OCI-LY1 (cell line): ENCODE results near the gene SPATA13.

Source experiments
- H2AFZ ChIP-seq: fragments of 200-600 bp; sonication (generic), shearing (Covaris generic); 2 replicates; pipeline ENCODE4 v1.6.0; 2014; ENCODE audit warnings: antibody characterized with exemption, mild to moderate bottlenecking, low read length
- H3F3A ChIP-seq: fragments of 200-600 bp; sonication (generic), shearing (Covaris generic); 2 replicates; pipeline ENCODE4 v1.6.0; 2014; ENCODE audit warnings: mild to moderate bottlenecking, antibody characterized with exemption, low read length, moderate library complexity; ENCODE audit not compliant: insufficient read depth
- H3K27ac ChIP-seq: fragments of 200-600 bp; sonication (generic); 2 replicates; pipeline ENCODE4 v1.5.1; 2014; ENCODE audit warnings: low read length, mixed run types, mild to moderate bottlenecking, low read depth; ENCODE audit not compliant: poor library complexity, severe bottlenecking
- H3K27me3 ChIP-seq: fragments of 200-600 bp; sonication (generic); 2 replicates; pipeline ENCODE4 v1.6.0; 2014; ENCODE audit warnings: antibody characterized with exemption, mild to moderate bottlenecking, low read length, moderate library complexity; ENCODE audit not compliant: insufficient read depth
- H3K36me3 ChIP-seq: fragments of 200-600 bp; sonication (generic); 2 replicates; pipeline ENCODE4 v1.6.1; 2014; ENCODE audit warnings: mild to moderate bottlenecking, antibody characterized with exemption, low read length, moderate library complexity, mixed read lengths; ENCODE audit not compliant: insufficient read depth
- H3K4me1 ChIP-seq: fragments of 200-600 bp; sonication (generic); 2 replicates; pipeline ENCODE4 v1.5.1; 2014; ENCODE audit warnings: mild to moderate bottlenecking, low read length, moderate library complexity; ENCODE audit not compliant: insufficient read depth, severe bottlenecking
- H3K4me2 ChIP-seq: fragments of 200-600 bp; sonication (generic), shearing (Covaris generic); 2 replicates; pipeline ENCODE4 v1.6.1; 2014; ENCODE audit warnings: low read length
- H3K4me3 ChIP-seq: fragments of 200-600 bp; sonication (generic); 2 replicates; pipeline ENCODE4 v1.5.1; 2014; ENCODE audit warnings: low read length, low read depth, mild to moderate bottlenecking, mixed read lengths; ENCODE audit not compliant: poor library complexity, severe bottlenecking
- H3K79me2 ChIP-seq: fragments of 200-600 bp; shearing (Covaris generic); 2 replicates; pipeline ENCODE4 v1.6.1; 2016; ENCODE audit warnings: mixed run types, low read length, mixed read lengths; ENCODE audit not compliant: insufficient read depth
- H3K9ac ChIP-seq: fragments of 200-600 bp; sonication (generic), shearing (Covaris generic); 2 replicates; pipeline ENCODE4 v1.6.1; 2014; ENCODE audit warnings: mild to moderate bottlenecking, low read length, mixed read lengths
- H3K9me2 ChIP-seq: fragments of 200-600 bp; sonication (generic), shearing (Covaris generic); 2 replicates; pipeline ENCODE4 v1.6.1; 2014; ENCODE audit warnings: low read depth, mild to moderate bottlenecking, low read length, mixed read lengths
- H3K9me3 ChIP-seq: fragments of 200-600 bp; shearing (Covaris generic); 2 replicates; pipeline ENCODE4 v1.6.1; 2014; ENCODE audit warnings: low read length, mixed read lengths
- H4K20me1 ChIP-seq: fragments of 200-600 bp; sonication (generic), shearing (Covaris generic); 2 replicates; pipeline ENCODE4 v1.6.0; 2016; ENCODE audit warnings: mild to moderate bottlenecking, low read length; ENCODE audit not compliant: insufficient read depth
- EZH2 ChIP-seq: fragments of 200-600 bp; sonication (generic), shearing (Covaris generic); IDR thresholded peaks from 2 replicates; pipeline ENCODE4 v1.8.0; 2017; ENCODE audit warnings: borderline replicate concordance, mixed run types, mild to moderate bottlenecking, antibody characterized with exemption, low read length, moderate library complexity, mixed read lengths
- TF ChIP-seq, protein P1 (sequence below): fragments of 200-600 bp; sonication (generic), shearing (Covaris generic); IDR thresholded peaks from 2 replicates; pipeline ENCODE4 v1.5.1; 2017; ENCODE audit warnings: mild to moderate bottlenecking, antibody characterized with exemption, low read length, moderate library complexity, mixed read lengths

SPATA13 gene

DNA sequence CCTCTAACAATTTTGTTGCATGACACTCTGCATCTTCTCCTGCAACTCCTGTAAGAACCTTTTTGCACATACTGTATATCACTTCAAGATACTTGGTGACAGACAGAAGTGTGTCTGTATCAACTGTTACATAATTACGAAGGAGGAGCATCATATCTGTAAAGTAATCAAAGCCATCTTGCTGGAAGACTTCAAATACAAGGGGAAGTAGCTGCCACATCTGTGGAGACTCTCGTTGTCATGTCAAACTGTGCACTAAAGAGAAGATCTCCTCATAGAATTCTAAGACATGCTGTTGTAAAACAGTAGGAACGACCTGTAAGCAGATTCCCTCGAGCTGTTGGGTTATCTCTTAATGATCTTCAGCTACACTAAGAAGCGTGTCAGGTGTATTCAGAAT lies 38.0 kb upstream of the SPATA13 start:
- H3K27ac ChIP-seq, result no peak overlapping the region
- H3K27me3 ChIP-seq, result no peaks in the 10 kb centered on the region
- TF ChIP-seq, protein P1, sequence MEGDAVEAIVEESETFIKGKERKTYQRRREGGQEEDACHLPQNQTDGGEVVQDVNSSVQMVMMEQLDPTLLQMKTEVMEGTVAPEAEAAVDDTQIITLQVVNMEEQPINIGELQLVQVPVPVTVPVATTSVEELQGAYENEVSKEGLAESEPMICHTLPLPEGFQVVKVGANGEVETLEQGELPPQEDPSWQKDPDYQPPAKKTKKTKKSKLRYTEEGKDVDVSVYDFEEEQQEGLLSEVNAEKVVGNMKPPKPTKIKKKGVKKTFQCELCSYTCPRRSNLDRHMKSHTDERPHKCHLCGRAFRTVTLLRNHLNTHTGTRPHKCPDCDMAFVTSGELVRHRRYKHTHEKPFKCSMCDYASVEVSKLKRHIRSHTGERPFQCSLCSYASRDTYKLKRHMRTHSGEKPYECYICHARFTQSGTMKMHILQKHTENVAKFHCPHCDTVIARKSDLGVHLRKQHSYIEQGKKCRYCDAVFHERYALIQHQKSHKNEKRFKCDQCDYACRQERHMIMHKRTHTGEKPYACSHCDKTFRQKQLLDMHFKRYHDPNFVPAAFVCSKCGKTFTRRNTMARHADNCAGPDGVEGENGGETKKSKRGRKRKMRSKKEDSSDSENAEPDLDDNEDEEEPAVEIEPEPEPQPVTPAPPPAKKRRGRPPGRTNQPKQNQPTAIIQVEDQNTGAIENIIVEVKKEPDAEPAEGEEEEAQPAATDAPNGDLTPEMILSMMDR, result no peak
- no peak for TF ChIP-seq EZH2
- H3F3A ChIP-seq, result no peaks in the 10 kb centered on the region
- no peak overlapping the region for H3K4me3 ChIP-seq
- H3K36me3 ChIP-seq, result no peaks in the 10 kb centered on the region
- H3K4me1 ChIP-seq, result no peaks in the 10 kb centered on the region
- H2AFZ ChIP-seq, result no peak overlapping the region
- H3K9me3 ChIP-seq, result no peaks in the 10 kb centered on the region
- no peaks in the 10 kb centered on the region for H3K79me2 ChIP-seq
- H3K9me2 ChIP-seq, result no peaks in the 10 kb centered on the region
- H3K4me2 ChIP-seq, result no peak overlapping the region
- no peaks in the 10 kb centered on the region for H4K20me1 ChIP-seq
- H3K9ac ChIP-seq, result no peak overlapping the region

DNA sequence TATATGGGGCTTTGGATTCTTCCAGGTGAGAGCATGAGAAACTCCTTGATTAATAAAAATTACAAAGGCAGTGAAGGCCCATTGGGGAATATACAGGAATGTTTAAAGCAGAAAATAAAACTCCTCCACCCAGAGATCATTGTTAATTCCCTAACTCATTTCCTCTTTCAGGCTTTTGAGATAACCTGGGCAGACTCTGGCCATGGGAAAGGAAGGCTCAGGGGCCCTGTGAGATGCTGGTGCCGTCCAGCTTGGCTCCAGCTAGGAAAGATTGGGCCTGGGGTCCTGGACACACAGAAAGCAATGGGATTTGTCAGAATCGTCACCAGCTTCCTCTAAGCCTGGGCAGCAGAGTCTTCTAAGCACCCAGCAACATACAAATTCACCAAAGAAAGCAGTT lies 36.8 kb upstream of the SPATA13 start:
- TF ChIP-seq EZH2, result no peak
- TF ChIP-seq, protein P1, result no peak
- H4K20me1 ChIP-seq, result no peaks in the 10 kb centered on the region
- no peaks in the 10 kb centered on the region for H3K9me3 ChIP-seq
- no peak overlapping the region for H3K4me2 ChIP-seq
- H3K4me1 ChIP-seq, result no peaks in the 10 kb centered on the region
- H3K9ac ChIP-seq, result no peak overlapping the region
- no peaks in the 10 kb centered on the region for H3K36me3 ChIP-seq
- no peak overlapping the region for H3K27ac ChIP-seq
- H2AFZ ChIP-seq, result no peak overlapping the region
- H3F3A ChIP-seq, result no peaks in the 10 kb centered on the region
- H3K4me3 ChIP-seq, result no peak overlapping the region
- no peaks in the 10 kb centered on the region for H3K27me3 ChIP-seq
- no peaks in the 10 kb centered on the region for H3K79me2 ChIP-seq
- no peaks in the 10 kb centered on the region for H3K9me2 ChIP-seq

DNA sequence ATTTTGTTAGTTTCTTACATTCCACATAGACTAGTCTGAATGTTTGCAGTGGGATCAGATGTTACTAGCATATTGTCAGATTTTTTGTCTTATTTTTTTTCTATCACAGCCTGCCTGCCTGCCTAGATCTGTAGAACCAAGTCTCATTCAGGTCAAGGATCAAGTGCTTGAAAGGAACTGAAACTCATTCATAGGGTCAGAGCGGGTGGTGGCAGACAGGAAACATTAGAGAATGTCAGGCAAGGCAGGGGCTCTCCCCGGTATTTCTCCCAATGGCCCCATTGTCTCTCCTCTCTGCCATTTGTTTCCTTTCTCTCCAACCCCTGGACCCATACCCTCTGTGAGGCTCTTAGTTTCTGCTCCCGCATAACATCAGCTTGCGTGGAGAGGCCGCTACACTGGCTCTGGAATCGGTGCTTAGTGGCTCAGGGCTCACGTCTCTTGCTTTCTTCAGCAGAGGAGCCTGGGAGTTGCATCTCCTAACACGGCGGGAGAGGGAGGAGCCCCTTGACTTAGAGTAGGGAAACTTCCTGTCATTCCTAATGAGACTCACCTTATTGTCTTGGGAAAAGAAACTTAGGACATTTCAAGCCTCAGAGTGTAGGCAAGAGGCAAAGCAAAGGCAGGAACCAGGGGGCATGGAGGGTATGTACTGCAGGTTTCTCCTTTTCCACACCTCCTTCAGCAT lies 35.6 kb upstream of the SPATA13 start:
- H4K20me1 ChIP-seq, result no peaks in the 10 kb centered on the region
- no peak overlapping the region for H3K9ac ChIP-seq
- no peaks in the 10 kb centered on the region for H3K36me3 ChIP-seq
- H3F3A ChIP-seq, result no peaks in the 10 kb centered on the region
- no peak overlapping the region for H3K4me2 ChIP-seq
- H3K4me1 ChIP-seq, result no peaks in the 10 kb centered on the region
- H3K9me3 ChIP-seq, result no peaks in the 10 kb centered on the region
- H2AFZ ChIP-seq, result no peak overlapping the region
- H3K9me2 ChIP-seq, result no peaks in the 10 kb centered on the region
- no peak overlapping the region for H3K27ac ChIP-seq
- H3K4me3 ChIP-seq, result no peak overlapping the region
- TF ChIP-seq, protein P1, result no peak
- no peak for TF ChIP-seq EZH2
- no peaks in the 10 kb centered on the region; the same call in 1 of the 2 replicates for H3K27me3 ChIP-seq
- no peaks in the 10 kb centered on the region for H3K79me2 ChIP-seq
